GM21367 (cell line): ENCODE measurements around the gene FAM222A.
"Not testable (repeated sequence)": the region's sequence is repeated elsewhere in the genome, so short reads cannot be mapped to it uniquely, and the experiment has no call there.

Experiments
- ATAC-seq: cut with Tn5 transposase; IDR thresholded peaks from one replicate; pipeline ENCODE4 v1.9.1; 2021; ENCODE audit not compliant: unreplicated experiment

The FAM222A gene

DNA sequence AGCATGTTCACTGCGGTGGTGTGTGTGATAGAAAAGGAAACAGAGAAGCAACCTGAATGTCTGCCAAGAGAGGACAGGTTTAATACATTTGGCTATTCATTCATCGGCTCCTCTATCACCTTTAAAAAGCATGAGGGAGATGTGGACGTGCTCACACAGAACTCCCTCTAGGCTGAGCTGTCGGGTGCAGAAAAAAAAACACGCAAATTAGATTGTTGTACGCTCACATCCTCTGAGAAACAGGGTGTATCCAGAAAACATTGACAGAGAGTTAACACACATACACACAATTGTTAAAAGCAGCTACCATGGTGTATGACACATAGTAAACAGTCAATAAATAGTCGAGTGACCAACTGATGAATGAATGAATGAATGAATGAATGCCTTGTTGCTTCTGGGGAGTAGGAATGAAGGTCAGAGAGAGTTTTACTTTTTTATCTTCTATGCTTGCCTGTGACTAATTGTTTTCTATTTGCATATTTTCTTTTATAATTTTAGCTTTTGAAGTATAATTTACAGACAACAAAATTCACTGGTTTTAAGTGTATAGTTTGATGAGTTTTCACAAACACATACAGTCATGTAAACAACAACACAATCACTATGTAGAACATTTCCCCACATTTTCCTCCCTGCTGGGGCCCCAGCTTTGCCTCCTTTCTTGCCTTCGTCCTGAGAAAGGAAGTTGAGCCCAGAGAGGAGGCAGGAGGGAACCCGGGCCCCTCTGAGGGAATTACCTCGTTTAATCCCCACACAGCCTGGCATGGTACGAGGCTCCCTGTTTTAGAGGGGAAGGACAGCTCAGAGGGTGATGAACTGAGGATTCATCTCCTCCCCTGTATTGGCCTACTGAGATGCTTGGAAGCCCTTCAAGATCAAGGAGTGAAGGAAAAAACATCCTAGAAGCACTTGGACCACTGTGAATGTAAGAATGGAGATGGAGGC, 19.7 kb upstream of the FAM222A start:
- no peak for ATAC-seq

DNA sequence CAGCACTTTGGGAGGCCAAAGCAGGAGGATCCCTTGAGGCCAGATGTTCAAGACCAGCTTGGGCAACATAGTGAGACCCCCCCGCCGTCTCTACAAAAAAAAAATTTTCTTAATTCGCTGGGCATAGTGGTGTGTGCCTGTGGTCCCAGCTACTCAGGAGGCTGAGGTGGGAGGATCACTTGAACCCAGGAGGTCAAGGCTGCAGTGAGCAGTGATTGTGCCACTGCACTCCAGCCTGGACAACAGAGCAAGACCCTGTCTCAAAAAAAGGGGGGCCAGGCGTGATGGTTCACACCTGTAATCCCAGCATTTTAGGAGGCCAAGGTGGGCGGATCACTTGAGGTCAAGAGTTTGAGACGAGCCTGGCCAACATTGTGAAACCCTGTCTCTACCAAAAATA, 19.0 kb upstream of the FAM222A start:
- not testable (repeated sequence) for ATAC-seq

DNA sequence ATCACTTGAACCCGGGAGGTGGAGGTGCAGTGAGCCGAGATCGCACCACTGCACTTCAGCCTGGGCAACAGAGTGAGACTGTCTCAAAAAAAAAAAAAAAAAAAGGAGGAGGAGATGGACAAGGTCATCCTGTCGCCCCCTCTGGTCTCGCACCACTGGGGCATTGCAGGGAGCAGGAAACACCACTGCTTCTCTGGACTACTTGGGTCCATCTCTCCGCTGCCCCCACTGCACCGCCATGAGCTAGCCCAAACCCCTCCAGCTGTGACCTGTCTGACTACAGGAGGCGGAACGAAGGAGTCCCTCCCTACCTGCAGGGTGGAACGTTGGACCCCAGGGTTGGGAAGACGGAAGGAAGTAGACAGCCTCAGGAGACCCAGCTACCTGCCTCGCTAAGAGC, 18.2 kb upstream of the FAM222A start:
- ATAC-seq = no peak

DNA sequence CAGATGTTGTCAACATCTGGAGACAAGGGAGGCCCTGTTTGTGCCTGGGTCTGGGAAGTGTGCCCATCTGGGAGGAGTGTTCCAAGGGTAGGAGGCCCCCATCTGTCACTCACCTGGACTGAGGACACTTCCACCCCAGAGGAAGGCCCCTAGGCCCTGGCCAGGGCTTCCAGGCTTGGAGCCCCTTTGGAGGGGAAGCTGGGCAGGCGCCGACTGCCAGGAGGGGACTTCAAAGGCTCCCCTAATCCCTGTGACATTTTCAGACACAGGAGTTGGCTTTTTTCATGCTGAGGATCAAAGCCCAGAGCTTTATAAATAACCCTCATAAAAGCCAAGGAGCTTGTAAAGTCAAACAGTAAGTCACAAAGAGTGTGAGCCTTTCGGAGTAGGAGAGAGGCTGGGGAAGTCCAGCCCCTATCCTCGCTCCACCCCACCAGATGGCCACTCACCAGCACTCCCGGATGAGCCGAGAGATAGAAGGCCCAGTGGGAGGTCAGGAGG, 17.6 kb upstream of the FAM222A start:
- ATAC-seq = no peak

DNA sequence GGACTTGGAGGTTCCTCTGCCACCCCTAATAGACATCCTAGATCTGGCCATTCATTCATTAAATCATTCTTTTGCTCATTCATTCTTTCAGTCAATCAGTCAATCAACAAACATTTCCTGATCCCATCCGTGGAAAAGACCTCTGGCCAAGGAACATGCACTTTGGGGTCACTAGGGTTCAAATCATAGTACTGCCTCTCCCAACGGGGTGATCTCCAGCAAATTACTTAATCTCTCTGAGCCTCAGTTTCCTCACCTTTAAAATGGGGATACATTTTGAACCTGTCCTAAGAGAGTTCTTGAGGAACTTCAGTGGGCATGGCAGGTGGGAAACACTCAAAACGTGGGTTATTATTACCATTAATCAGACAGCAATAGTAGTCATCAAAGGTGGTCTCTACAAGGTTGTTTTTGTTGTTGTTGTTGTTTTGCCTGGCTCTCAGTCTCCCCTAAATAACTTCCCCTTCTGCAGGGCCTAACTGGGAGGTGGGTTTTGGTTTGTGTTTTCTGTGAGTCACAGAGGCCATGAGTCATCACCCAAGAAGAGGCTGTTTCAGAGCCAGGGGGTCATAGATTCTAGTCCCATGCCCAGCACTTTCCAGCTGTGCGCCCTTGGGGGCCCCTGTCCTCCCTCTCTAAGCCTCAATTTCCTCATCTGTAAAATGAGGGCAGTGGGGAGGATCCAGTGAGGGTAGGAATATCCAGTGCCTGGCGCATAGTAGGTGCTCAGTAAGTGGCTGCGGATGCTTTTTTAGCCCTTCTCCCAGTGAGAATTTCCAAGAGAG, 16.9 kb upstream of the FAM222A start:
- no peak for ATAC-seq

DNA sequence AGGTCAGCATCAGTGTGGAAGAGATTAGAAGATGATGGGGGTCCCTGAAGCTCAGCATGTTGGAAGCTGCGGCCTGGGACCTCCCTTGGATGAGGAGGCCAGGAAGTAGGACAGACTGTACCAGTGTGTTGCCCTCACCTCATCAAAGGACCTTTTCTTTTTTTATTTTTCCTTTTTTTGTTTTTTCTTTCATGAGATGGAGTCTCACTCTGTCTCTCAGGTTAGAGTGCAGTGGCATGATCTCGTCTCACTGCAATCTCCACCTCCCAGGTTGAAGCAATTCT, 16.4 kb upstream of the FAM222A start:
- no peak for ATAC-seq

DNA sequence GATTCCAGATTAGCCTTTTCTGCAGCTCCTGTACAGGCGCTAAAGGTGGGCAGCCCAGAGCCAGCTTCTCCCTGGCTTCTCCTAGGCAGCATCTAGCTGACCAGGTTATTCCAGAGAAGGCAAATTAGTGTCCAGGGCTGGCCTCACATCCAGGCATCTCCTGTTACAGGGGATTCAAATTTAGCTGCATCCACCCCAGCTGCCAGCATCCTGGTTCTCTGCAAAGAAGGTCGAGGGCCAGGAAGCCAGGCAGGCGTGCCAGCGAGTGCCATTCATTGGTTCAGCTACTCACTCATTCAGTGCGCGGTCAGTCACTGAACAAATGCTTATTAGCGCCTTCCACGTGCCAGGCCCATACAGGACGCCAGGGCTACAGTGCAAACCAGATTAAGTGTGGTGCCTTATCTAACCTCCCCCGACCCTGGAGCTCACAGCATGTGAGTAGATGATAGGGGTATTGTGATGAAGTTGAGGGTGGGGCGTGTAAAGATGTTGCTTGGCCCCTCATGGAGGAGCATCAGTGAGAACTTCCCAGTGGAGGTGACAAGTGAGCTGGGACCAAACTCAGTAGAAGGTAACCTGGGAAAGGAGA, 15.7 kb upstream of the FAM222A start:
- no peak for ATAC-seq

DNA sequence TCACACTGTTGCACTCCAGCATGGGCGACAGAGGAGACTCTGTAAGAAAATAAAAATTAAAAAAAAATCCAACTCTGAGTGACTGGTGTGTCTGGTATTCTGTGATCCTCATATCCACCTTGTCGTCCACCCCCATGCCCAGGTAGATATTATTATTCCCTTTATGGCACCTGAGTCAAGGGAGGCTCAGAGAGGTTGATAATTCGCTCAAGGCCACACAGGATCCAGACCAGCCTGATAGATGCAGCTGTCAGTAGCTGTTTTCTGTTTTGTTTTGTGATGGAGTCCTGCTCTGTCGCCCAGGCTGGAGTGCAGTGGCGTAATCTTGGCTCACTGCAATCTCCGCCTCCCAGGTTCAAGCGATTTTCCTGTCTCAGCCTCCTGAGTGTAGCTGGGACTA, 14.8 kb upstream of the FAM222A start:
- ATAC-seq = no peak

DNA sequence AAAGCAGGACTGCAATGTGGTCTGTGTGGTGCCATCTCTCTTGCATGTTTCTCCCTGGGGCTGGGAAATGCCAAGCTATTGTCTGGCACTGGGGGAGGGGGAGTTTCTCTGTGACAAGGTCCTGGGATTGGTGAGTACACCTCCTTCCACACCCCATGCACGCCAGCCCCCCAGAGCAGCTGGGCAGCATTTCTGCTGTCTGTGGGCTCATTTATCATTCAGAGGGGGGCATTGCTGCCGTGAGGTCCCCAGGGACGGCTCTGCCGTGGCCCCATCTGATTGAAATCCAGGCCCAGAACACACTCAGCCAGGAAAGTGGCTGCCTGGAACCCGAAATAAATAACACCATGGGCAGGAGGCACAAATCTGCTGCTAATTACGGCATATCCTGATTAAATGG, 12.6 kb upstream of the FAM222A start:
- ATAC-seq = no peak

DNA sequence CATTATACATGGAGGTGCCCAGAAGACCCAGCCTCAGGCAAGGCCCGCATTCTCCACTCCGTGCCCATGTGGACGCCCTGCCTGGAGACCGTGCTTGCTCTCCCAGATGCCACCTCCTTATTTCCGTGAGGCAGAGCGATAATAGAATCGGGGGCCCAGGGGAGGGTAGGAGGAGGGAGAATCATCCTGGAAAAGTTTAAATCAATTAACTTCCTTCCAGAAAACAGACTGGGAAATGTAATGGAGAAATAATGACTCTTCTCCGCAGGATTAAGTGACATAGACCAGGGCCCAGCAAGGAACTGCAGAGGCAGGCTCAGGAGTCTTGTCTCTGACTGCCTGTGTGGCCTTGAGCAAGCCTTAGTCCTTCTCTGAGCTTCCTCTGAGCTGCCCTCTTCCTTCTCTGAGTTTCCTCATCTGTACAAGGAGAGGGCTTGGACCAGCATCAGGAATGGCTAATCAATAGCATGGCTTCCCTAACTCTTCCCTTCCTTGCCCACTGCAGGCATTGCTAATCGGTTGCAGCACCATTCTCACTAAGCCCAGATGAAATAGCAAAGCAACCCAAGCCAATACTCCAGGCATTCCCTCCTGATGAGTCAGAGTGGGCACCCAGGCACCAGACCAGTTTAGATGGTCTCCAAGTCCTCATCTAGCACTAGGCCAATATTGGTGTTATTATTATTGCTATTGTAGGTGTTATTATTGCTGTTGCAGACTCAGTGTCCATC, 11.3 kb upstream of the FAM222A start:
- no peak for ATAC-seq

DNA sequence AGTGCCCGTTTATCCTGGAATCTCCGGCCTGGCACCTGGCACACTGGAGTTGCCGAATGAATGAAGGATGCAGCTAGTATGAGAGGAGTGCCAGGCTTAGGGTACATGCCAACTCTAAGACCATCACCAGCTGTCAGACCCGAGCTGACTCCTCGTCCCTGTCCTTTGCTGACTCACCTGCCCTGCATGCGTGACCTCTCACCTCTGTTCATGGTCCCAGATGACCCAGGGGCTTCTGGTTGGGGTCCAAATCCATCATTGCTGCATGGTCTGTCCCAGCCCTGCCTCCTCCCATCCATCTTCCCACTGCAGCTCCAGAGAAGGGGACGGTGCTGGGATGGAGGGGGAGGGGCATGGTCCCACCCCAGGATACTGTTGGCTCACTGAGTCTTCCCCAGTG, 9.9 kb upstream of the FAM222A start:
- ATAC-seq = no peak

DNA sequence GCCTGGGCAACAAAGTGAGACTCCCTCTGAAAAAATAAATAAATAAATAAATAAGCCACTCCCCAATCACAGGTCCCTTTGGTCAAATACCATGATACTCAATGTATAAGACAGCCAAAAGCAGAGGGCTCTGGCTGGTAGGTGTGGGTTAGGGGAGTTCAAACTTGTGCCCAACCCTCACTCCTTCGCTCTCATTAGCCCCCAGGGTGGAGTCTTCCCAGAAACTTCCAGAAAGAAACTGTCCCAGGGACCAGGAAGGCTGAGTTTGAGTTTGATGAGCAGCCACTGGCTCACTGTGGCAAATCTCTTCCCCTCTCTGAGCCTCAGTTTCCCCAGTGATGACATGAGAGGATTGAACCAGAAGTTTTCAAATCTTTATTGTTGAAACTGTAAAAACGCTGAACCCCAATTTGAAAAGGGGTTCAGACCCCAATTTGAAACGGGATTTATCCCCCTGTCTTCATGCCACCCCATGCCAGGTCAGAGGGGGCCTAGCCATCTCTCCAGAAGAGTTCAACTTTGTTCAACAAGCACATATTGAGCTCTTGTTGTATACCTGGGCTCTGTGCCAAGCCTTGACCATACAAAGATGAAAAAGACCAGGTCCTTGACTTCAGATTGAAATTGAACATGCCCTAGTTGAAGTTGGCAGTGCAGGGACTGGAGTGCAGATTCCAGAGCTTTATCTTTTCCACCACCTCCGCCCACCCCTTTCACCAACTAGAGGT, 9.1 kb upstream of the FAM222A start:
- no peak for ATAC-seq

DNA sequence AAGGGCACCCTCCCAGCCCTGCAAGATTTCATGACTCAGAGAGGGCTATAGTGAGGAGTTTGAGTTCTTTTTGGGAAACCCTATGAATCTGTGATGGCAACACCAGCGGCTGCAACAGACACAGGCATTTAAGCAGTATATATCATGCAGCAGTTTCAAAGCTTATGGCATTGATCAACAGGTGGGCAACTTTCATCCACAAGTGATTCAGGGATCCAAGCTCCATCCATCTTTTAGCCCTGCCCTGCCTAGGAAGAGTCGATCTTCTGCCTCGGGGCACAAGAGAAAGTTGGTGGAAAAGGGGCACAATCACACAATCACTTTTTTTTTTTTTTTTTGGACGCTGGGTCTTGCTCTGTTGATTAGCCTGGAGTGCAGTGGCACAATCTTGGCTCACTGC, 8.3 kb upstream of the FAM222A start:
- ATAC-seq = no peak

DNA sequence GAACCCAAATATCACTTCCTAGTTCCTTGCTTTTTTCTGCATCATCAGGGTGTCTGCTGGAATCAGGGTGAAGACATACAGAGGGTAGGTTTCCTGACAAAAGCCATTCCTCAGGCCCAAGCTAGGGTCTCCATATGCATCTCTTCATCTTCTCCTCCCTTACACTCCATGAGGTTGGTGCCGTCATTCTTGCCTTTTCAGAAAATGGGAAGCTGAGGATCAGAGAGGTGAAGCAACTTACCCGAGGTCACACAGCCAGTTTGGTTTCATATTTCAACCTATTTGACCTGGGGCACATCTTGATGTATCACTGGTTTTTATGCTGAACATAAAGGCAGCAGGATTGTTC, 7.3 kb upstream of the FAM222A start:
- ATAC-seq = no peak

DNA sequence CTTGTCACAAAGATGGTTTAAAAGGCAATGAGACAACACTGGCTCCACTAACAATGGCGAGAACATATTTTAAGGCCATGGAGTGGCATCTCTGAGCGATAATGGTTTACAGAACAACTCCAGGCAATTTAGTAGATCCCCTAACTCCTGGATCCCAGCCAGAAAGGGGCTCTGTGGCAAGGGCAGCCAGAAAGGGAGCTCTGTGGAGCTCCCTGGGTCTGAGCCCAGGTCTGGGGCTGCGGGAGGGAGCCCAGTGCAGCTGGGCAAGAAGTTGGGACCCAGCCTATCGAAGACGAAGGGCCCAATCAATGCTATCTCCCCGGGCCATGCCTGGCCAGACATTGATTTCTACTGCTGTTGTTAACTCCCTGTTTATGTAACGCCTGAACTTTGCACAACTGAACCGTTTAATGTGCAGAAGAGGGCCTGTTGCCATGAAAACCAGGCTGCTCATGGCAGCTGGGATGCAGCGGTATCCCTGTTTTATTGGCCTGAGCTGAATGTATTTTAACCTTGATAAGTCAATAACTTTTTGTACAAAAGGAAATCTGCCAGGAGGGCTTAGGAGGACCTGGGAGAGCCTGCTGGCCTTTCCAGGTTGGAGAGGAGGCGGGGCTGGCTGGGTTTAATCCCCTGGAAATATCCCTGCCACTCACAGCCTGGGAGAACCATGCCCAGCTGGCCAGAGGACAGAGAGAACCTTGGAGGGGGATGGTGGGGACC, 6.7 kb upstream of the FAM222A start:
- ATAC-seq = no peak

DNA sequence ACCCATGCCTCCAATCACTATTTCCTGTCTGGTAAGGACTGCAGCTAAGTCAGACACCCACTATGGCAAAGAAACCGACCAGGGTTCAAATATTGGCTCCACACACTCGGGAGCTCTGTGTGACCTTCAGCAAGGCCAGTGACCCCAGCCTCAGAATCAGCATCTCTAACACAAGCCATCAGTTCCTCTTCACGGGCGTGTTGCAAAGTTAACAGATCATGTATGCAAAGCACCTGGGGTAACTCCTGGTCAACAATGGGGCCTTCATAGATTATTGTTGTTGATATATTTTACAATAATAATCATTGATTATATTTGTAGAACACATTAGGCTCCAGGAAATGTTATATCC, 6.2 kb upstream of the FAM222A start:
- ATAC-seq = no peak

DNA sequence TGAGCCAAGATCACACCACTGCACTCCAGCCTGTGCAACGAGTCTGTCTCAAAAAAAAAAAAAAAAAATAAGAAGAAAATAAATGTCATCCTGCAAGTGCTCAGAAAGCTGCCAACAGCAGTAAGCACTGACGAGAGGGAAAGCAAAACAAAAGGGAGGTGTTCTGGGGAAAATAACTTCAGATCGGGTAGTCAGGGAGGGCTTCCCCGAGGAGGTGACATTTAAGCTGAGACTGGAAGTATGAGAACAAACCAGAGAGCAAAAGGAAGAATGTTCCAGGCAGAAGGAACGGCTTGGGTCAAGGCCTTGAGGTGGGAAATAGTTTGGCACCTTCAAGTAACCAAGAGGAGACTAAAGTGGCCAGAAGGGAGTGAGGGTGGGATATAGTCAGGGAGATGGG, 4.7 kb upstream of the FAM222A start:
- no peak for ATAC-seq

DNA sequence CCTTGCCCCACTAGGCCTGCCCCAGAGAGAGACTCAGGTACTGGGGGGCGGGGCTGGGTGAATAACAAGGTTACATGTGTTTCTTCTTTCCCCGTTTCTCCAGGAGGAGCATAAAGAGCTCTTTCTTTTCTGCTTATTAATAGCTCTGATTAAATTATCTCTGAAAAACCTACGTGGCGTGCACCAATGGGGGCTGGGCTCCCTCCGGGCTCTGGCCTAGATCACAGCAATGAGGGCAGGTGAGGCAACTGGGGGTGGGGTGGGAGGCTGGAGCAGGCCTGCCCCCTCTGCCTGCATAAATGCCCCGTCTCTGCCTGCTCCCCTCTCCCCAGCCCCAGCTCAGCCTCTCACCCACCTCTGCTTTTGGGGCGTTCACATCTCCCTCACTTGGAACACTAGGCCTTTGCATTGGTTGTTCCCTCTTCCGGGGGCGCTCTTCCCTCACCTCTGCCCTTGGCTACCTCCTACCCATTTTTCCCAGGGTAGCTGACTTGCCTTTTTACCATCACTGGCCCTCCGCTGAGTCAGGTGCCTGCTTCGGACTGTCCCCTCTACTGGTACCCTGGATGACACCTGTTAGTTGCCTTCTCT, 4.1 kb upstream of the FAM222A start:
- ATAC-seq = no peak

DNA sequence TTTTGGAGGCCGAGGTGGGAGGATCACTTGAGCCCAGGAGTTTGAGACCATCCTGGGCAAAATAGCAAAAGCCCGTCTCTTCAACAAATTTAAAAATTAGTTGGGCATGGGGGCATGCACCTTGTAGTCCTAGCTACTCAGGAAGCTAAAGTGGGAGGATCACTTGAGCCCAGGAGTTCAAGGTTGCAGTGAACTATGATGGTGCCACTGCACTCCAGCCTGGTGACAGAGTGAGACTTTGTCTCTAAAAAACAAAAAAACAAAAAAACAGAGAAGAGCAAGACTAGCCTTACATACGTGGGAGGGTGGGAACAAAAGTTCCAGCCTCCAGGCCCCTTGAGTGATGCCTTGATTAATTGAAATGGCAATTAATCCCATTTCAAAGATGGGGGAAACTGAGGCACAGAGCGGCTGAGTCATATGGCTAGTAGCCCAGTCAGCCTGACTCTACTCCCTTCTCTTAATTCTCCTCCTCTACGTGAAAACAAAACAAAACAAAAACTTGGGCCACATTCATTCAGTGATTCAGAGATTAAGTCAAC, 3.3 kb upstream of the FAM222A start:
- no peak for ATAC-seq
